HepG2 (cell line): ENCODE data around the gene PDK1. TPM values are rescaled to one million over a fixed set of nuclear protein-coding genes. Genes with fewer than 3 reads are reported as not detected.

Experiments
- ATAC-seq: fragments of 200-7000 bp; cut with Tn5 transposase; 3 replicates; pipeline ENCODE4 v1.9.1; 2020; ENCODE audit warnings: mild to moderate bottlenecking, moderate library complexity
- BruUV-seq: library from RNA; stranded (reverse); fragments of 400-500 nt; replicated peaks from 2 replicates; lab custom pipeline; 2021; lab: Mats Ljungman, UMichigan
- CTCF ChIA-PET: fragments of 300-600 bp; formaldehyde crosslinking; extraction: SDS; loops from one replicate; lab custom pipeline; 2021; ENCODE audit warnings: low total read pairs, inconsistent platforms, low intra/inter-chr PET ratio; lab: Yijun Ruan, JAX
- POLR2A ChIA-PET: fragments of 350-600 bp; sonication (Branson Sonifier 250); formaldehyde crosslinking; loops from one replicate; lab custom pipeline; 2020; ENCODE audit warnings: antibody characterized with exemption, inconsistent platforms; lab: Yijun Ruan, JAX
- DNase-seq: peaks from one replicate; pipeline ENCODE4 v3.0.0-alpha.2; 2015; ENCODE audit warnings: low spot score
- FAIRE-seq: peaks from 3 replicates; lab custom pipeline; 2011; peaks lifted over from hg19 to GRCh38; lab: Jason Lieb, UNC
- H2AFZ ChIP-seq: one replicate; pipeline ENCODE4 v1.6.1; 2011; ENCODE audit warnings: low read length, inconsistent platforms
- H3K27ac ChIP-seq: fragments of 300-600 bp; 3 replicates; pipeline ENCODE4 v1.8.0; 2011; ENCODE audit warnings: mixed run types, mild to moderate bottlenecking, mixed read lengths, low read length, inconsistent platforms; ENCODE audit not compliant: insufficient read depth; ENCODE audit errors: extremely low read length
- H3K27me3 ChIP-seq, 2 experiments: fragments of 200-600 bp in 1 of 2; 2 replicates in 1 of 2; 3 replicates in 1 of 2; pipeline versions ENCODE4 v1.6.0 to v1.8.0; 2011; ENCODE audit warnings: low read length in 2 of 2, mild to moderate bottlenecking in 2 of 2, moderate library complexity in 2 of 2, inconsistent platforms in 1 of 2; ENCODE audit not compliant: insufficient read depth in 2 of 2, control insufficient read depth in 1 of 2
- H3K36me3 ChIP-seq, 2 experiments: fragments of 200-600 bp in 1 of 2; replicated peaks in 1 of 2; 2 replicates in 1 of 2; 3 replicates in 1 of 2; pipeline versions ENCODE4 v1.5.1 to v1.8.0; 2011; ENCODE audit warnings: low read length in 2 of 2, inconsistent platforms in 1 of 2; ENCODE audit not compliant: insufficient read depth in 2 of 2, control insufficient read depth in 1 of 2
- H3K4me1 ChIP-seq: 2 replicates; pipeline ENCODE4 v1.5.1; 2012; ENCODE audit warnings: low read length, inconsistent platforms; ENCODE audit not compliant: insufficient read depth
- H3K4me2 ChIP-seq: 2 replicates; pipeline ENCODE4 v1.6.0; 2011; ENCODE audit warnings: low read depth, low read length, inconsistent platforms
- H3K4me3 ChIP-seq, 3 experiments: fragments of 200-600 bp in 1 of 3; sonication (generic), shearing (Covaris generic) in 1 of 3; replicated peaks in 1 of 3; 2 replicates each; pipeline ENCODE4 v1.5.1; 2011 to 2016; ENCODE audit warnings: low read length in 3 of 3, inconsistent platforms in 2 of 3, low read depth in 2 of 3, mild to moderate bottlenecking in 2 of 3, control low read depth in 1 of 3, mixed read lengths in 1 of 3; ENCODE audit not compliant: insufficient read depth in 1 of 3
- H3K79me2 ChIP-seq: one replicate; pipeline ENCODE4 v1.6.1; 2011; ENCODE audit warnings: low read length, inconsistent platforms; ENCODE audit not compliant: insufficient read depth
- H3K9ac ChIP-seq: 2 replicates; pipeline ENCODE4 v1.6.0; 2011; ENCODE audit warnings: mild to moderate bottlenecking, low read depth, low read length, inconsistent platforms; ENCODE audit not compliant: insufficient read depth
- H3K9me3 ChIP-seq: 2 replicates; pipeline ENCODE4 v1.5.1; 2012; ENCODE audit warnings: mild to moderate bottlenecking, low read length
- H4K20me1 ChIP-seq: 2 replicates; pipeline ENCODE4 v1.6.0; 2011; ENCODE audit warnings: inconsistent platforms, mild to moderate bottlenecking, low read length, moderate library complexity; ENCODE audit not compliant: insufficient read depth
- FOSL1 ChIP-seq: sonication (generic); formaldehyde crosslinking; IDR thresholded peaks from 2 replicates; pipeline ENCODE4 v1.9.0; 2021; ENCODE audit warnings: missing genetic modification reagents, borderline replicate concordance
- KLF11 ChIP-seq: IDR thresholded peaks from 2 replicates; pipeline ENCODE4 v1.6.1; 2016; ENCODE audit warnings: missing compliant biosample characterization
- MIER3 ChIP-seq: IDR thresholded peaks from 2 replicates; pipeline ENCODE4 v1.6.1; 2016; ENCODE audit warnings: missing compliant biosample characterization, borderline replicate concordance
- MLLT10 ChIP-seq: sonication (generic); formaldehyde crosslinking; IDR thresholded peaks from 2 replicates; pipeline ENCODE4 v1.4.0; 2020; ENCODE audit warnings: missing genetic modification reagents
- REPIN1 ChIP-seq: sonication (generic); formaldehyde crosslinking; IDR thresholded peaks from 2 replicates; pipeline ENCODE4 v1.8.0; 2022; ENCODE audit warnings: missing genetic modification reagents, low read depth, mild to moderate bottlenecking, borderline replicate concordance
- STAT5B ChIP-seq: sonication (generic); formaldehyde crosslinking; IDR thresholded peaks from 2 replicates; pipeline ENCODE4 v1.4.0; 2020; ENCODE audit warnings: missing genetic modification reagents
- TGIF2 ChIP-seq: IDR thresholded peaks from 2 replicates; pipeline ENCODE4 v1.6.1; 2016; ENCODE audit warnings: control low read depth, missing compliant biosample characterization
- ZFP1 ChIP-seq: IDR thresholded peaks from 2 replicates; pipeline ENCODE4 v1.6.1; 2016
- ZNF160 ChIP-seq: sonication (generic); formaldehyde crosslinking; IDR thresholded peaks from 2 replicates; pipeline ENCODE4 v1.8.0; 2022; ENCODE audit warnings: mild to moderate bottlenecking, inconsistent platforms, missing genetic modification reagents
- ZNF317 ChIP-seq: sonication (generic); formaldehyde crosslinking; IDR thresholded peaks from 2 replicates; pipeline ENCODE4 v1.5.0; 2020; ENCODE audit warnings: mild to moderate bottlenecking, missing genetic modification reagents
- WGBS: methylation state at CpG from one replicate; pipeline ENCODE4 v1.1.6; 2017; ENCODE audit warnings: low lambda C conversion rate; 5-methylcytosine and 5-hydroxymethylcytosine counted together
- in situ Hi-C: cut with HindIII; loops from 2 replicates; pipeline ENCODE4 v1.10.0; 2017; ENCODE audit warnings: low pct_unique_long_range_greater_than_20kb; ENCODE audit not compliant: extremely low pct_ligation_motif_present
- intact Hi-C: fragments of 100-400 bp; cut with micrococcal nuclease; formaldehyde crosslinking; loops from one replicate; pipeline ENCODE4 v1.10.0; 2022; ENCODE audit not compliant: unreplicated experiment
- polyA plus RNA-seq, 8 experiments: library from polyadenylated mRNA; depleted of rRNA in 3 of 8; stranded (reverse) in 7 of 8; unstranded in 1 of 8; fragments of >200 nt; fragmentation: Illumina TruSeq in 4 of 8; extraction: Trizol in 4 of 8; gene quantifications; 2 replicates each; pipeline versions ENCODE4 v1.2.1 to v1.2.3, GENCODE V29; 2011 to 2016; ENCODE audit warnings: low read depth in 4 of 8, missing spikeins in 1 of 8, mixed read lengths in 1 of 8; ENCODE audit not compliant: insufficient read depth in 1 of 8
- total RNA-seq, 5 experiments: library from RNA; depleted of rRNA; stranded (reverse); fragments of >200 nt; fragmentation: Illumina TruSeq; extraction: Trizol; gene quantifications; 2 replicates each; pipeline ENCODE4 v1.2.3, GENCODE V29; 2016; ENCODE audit warnings: low read depth in 1 of 5

Gene PDK1
- total and polyA plus RNA-seq, 2 of the 13 experiments (the other 11 are each of a cell fraction or from before 2014, with no cell fraction given) = 11.9 to 96.9 TPM

DNA sequence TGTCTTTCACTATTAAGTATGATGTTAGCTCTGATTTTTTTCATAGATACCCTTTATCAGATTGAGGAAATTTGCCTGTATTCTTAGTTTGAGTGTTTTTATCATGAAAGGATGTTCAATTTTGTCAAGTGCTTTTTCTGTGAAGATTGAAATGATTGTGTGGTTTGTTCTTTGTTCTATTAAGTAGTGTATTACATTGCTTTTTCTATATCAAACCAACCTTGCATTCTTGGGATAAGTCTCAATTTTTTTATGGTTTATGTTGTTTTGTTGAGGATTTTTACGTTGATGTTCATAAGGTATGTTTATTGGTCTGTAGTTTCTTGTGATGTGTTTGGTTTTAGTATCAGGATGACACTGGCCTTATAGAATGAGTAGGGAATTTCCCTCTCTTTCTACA is 19.1 kb downstream of the PDK1 start (continued):
- TF ChIP-seq MLLT10 (CRISPR knock-in tag) = no peak

DNA sequence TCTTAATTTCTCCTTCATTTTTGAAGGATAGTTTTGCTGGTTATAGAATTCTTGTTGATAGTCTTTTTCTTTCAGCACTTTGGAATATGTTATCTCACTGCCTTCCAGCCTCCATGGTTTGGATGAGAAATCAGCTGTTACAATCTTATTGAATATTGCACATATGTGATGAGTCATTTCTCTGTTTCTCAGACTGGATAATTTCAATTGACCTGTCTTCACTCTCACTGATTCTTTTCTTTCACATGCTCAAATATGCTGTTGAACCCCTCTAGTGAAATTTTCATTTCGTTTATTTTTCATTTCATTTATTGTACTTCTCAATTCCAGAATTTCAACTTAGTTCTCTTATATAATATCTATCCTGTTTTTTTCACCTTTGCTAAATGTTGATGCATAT is 22.2 kb downstream of the PDK1 start:
- no peak overlapping the region for H3K4me2 ChIP-seq
- FAIRE-seq (no peak), ATAC-seq (no peak), DNase-seq (no peak)
- intact Hi-C loops (no loop called here), in situ Hi-C loops (no loop called here)
- H3K27ac ChIP-seq = no peak overlapping the region
- ChIA-PET CTCF (no interaction called here), POLR2A (no interaction called here)
- H3K79me2 ChIP-seq = peaks cover 74% of the 10 kb centered on the region
- 100% methylated on average over 1 of the region's 1 CpG for WGBS
- peaks cover 76% of the 10 kb centered on the region for H4K20me1 ChIP-seq
- no peak overlapping the region for H3K9ac ChIP-seq
- TF ChIP-seq MIER3 (CRISPR knock-in tag) (no peak), STAT5B (CRISPR knock-in tag) (no peak), KLF11 (CRISPR knock-in tag) (no peak), TGIF2 (CRISPR knock-in tag) (no peak), REPIN1 (no peak), FOSL1 (CRISPR knock-in tag) (no peak), ZNF160 (peak; percentile 87; the same call in 1 of the 2 replicates), ZNF317 (CRISPR knock-in tag) (peak; percentile 80; the same call in 1 of the 2 replicates), ZFP1 (CRISPR knock-in tag) (peak; percentile 99)
- H3K9me3 ChIP-seq = peaks cover 31% of the 10 kb centered on the region
- peaks cover 28 to 80% of the 10 kb centered on the region in 2 experiments for H3K36me3 ChIP-seq
- H3K4me3 ChIP-seq = no peak overlapping the region
- no TSS peak for BruUV-seq
- no peaks in the 10 kb centered on the region for H3K27me3 ChIP-seq
- no peak overlapping the region for H2AFZ ChIP-seq
- H3K4me1 ChIP-seq = peaks cover 13% of the 10 kb centered on the region
